A549 (cell line): Measurements from ENCODE around the gene TPM1. TPM values are rescaled to one million over a fixed set of nuclear protein-coding genes. Genes with fewer than 3 reads are reported as not detected.

Source experiments
- ATAC-seq, 2 experiments: fragments of 200-7000 bp in 1 of 2; fragments of >200 bp in 1 of 2; cut with Nextera tagmentation in 1 of 2; cut with Tn5 transposase in 1 of 2; 3 replicates each; pipeline versions ENCODE4 v1.8.0 to v1.9.1; 2018 to 2020; ENCODE audit warnings: mild to moderate bottlenecking in 1 of 2, moderate library complexity in 1 of 2
- CTCF ChIA-PET: fragments of 300-600 bp; sonication (Branson Sonifier 250); formaldehyde crosslinking; extraction: SDS; loops from one replicate; lab custom pipeline; 2021; ENCODE audit warnings: antibody characterized with exemption, inconsistent platforms; lab: Yijun Ruan, JAX
- POLR2A ChIA-PET: fragments of 350-600 bp; formaldehyde crosslinking; extraction: SDS; loops from one replicate; lab custom pipeline; 2021; ENCODE audit warnings: antibody characterized with exemption, inconsistent platforms; lab: Yijun Ruan, JAX
- DNase-seq, 2 experiments: peaks; one replicate each; pipeline versions ENCODE4 v3.0.0 to v3.0.0-alpha.2; 2011 to 2016; ENCODE audit warnings: low read depth in 1 of 2, low spot score in 1 of 2
- FAIRE-seq: peaks from 2 replicates; lab custom pipeline; 2011; peaks lifted over from hg19 to GRCh38; lab: Jason Lieb, UNC
- H3K27ac ChIP-seq, 2 experiments: fragments of >200 bp; sonication (Bioruptor Twin); formaldehyde crosslinking; 3 replicates each; pipeline ENCODE4 v1.5.1; 2016 to 2017
- H3K4me1 ChIP-seq: fragments of >200 bp; sonication (Bioruptor Twin); formaldehyde crosslinking; 3 replicates; pipeline ENCODE4 v1.6.1; 2016
- H3K4me2 ChIP-seq: fragments of >200 bp; sonication (Bioruptor Twin); formaldehyde crosslinking; 3 replicates; pipeline ENCODE4 v1.6.1; 2016
- H3K4me3 ChIP-seq: fragments of >200 bp; sonication (Bioruptor Twin); formaldehyde crosslinking; 3 replicates; pipeline ENCODE4 v1.5.1; 2016
- H3K9me3 ChIP-seq: fragments of >200 bp; sonication (Bioruptor Twin); formaldehyde crosslinking; 3 replicates; pipeline ENCODE4 v1.6.1; 2016
- CBX2 ChIP-seq: fragments of 200-600 bp; sonication (generic); IDR thresholded peaks from 2 replicates; pipeline ENCODE4 v1.6.1; 2016; ENCODE audit warnings: low read depth, mild to moderate bottlenecking, borderline replicate concordance
- EHF ChIP-seq: fragments of 250-450 bp; sonication (Bioruptor Pico); IDR thresholded peaks from 2 replicates; pipeline ENCODE4 v1.5.0; 2020; ENCODE audit warnings: mild to moderate bottlenecking
- EHMT2 ChIP-seq: fragments of 200-600 bp; sonication (generic); IDR thresholded peaks from 2 replicates; pipeline ENCODE4 v1.6.1; 2016; ENCODE audit warnings: antibody characterized with exemption, low read depth, mild to moderate bottlenecking, moderate library complexity
- HES2 ChIP-seq: fragments of >200 bp; sonication (Bioruptor Twin); formaldehyde crosslinking; IDR thresholded peaks from 2 replicates; pipeline ENCODE4 v1.6.1; 2016
- HMGXB4 ChIP-seq: fragments of 250-450 bp; sonication (Bioruptor Pico); IDR thresholded peaks from 2 replicates; pipeline ENCODE4 v1.5.0; 2021; ENCODE audit warnings: mild to moderate bottlenecking, moderate library complexity, borderline replicate concordance
- JUN ChIP-seq, 2 experiments: fragments of >200 bp; sonication (Bioruptor Twin); formaldehyde crosslinking; IDR thresholded peaks; 2 replicates in 1 of 2; 3 replicates in 1 of 2; pipeline ENCODE4 v1.6.1; 2016 to 2017
- KDM1A ChIP-seq: fragments of 200-600 bp; sonication (generic); IDR thresholded peaks from 2 replicates; pipeline ENCODE4 v1.6.1; 2016; ENCODE audit warnings: low read depth, mild to moderate bottlenecking
- KDM5A ChIP-seq: fragments of 200-600 bp; sonication (generic); IDR thresholded peaks from 2 replicates; pipeline ENCODE4 v1.6.1; 2016; ENCODE audit warnings: antibody characterized with exemption, mild to moderate bottlenecking
- MAFK ChIP-seq: fragments of 450-650 bp; IDR thresholded peaks from 2 replicates; pipeline ENCODE4 v1.6.1; 2014; ENCODE audit not compliant: partially characterized antibody
- MAX ChIP-seq: IDR thresholded peaks from 2 replicates; pipeline ENCODE4 v1.6.1; 2012
- MYC ChIP-seq: IDR thresholded peaks from 2 replicates; pipeline ENCODE4 v1.6.1; 2012; ENCODE audit warnings: mild to moderate bottlenecking, inconsistent platforms, low read length, improper control_type of control experiment, borderline replicate concordance
- NPAS2 ChIP-seq: fragments of 250-450 bp; sonication (Bioruptor Pico); IDR thresholded peaks from 2 replicates; pipeline ENCODE4 v1.8.0; 2022; ENCODE audit warnings: mild to moderate bottlenecking, moderate library complexity, borderline replicate concordance
- POLR2A ChIP-seq: IDR thresholded peaks from 2 replicates; pipeline ENCODE4 v1.6.1; 2012; ENCODE audit warnings: mild to moderate bottlenecking, low read length
- REST ChIP-seq: fragments of 200-600 bp; sonication (generic); IDR thresholded peaks from 2 replicates; pipeline ENCODE4 v1.6.1; 2016; ENCODE audit warnings: antibody characterized with exemption, mild to moderate bottlenecking, moderate library complexity
- RFX5 ChIP-seq: fragments of 450-650 bp; IDR thresholded peaks from 2 replicates; pipeline ENCODE4 v1.7.1; 2014; ENCODE audit warnings: antibody characterized with exemption, mild to moderate bottlenecking, moderate library complexity
- ZSCAN20 ChIP-seq: fragments of 250-450 bp; sonication (Bioruptor Pico); IDR thresholded peaks from 2 replicates; pipeline ENCODE4 v1.8.0; 2022; ENCODE audit warnings: mild to moderate bottlenecking, moderate library complexity
- WGBS: methylation state at CpG from one replicate; pipeline ENCODE4 v1.1.6; 2017; ENCODE audit errors: missing lambda C conversion rate; 5-methylcytosine and 5-hydroxymethylcytosine counted together
- polyA plus RNA-seq, 4 experiments: library from polyadenylated mRNA; depleted of rRNA in 3 of 4; stranded (reverse); fragments of >200 nt; fragmentation: RNase III in 1 of 4; extraction: RNeasy Plus Mini Kit Qiagen cat#74134 plus additional on column Dnase treatment in 1 of 4; gene quantifications; 2 replicates in 3 of 4; 3 replicates in 1 of 4; pipeline ENCODE4 v1.2.3, GENCODE V29; 2011 to 2017

The TPM1 gene
- polyA plus RNA-seq, 2 of the 4 experiments (the other 2 are of a cell fraction): 894 to 954 TPM

- TF ChIP-seq HMGXB4 (CRISPR knock-in tag): no peak
- TF ChIP-seq CBX2: no peak
- no peak for TF ChIP-seq HES2
- no peak for TF ChIP-seq JUN (IDR thresholded peaks at IDR 0.05)
- TF ChIP-seq RFX5: no peak
- TF ChIP-seq NPAS2: no peak
- TF ChIP-seq EHMT2: no peak
Measured at GRCh38 chr15:63109920-63110319, 67.4 kb downstream of the TPM1 start (continued).

GRCh38 chr15:63110428-63111026 lies 68.0 kb downstream of the TPM1 start:
- DNase-seq (no peak), FAIRE-seq (no peak)
- H3K4me3 ChIP-seq: no peak overlapping the region
- POLR2A ChIA-PET: no interaction called here
- TF ChIP-seq POLR2A (no peak), MAX (0 out of 2 replicates have a peak, but pooled peaks have one; percentile 10)
- TF ChIP-seq, all 56 proteins: peak for 1
- Histone ChIP-seq H3K4me1 (peaks cover 44% of the 10 kb centered on the region), H3K9me3 (peaks cover 23% of the 10 kb centered on the region), H3K4me2 (no peak overlapping the region), H3K27ac (peak overlapping the region; percentile 84 to 92)
- WGBS: 94% methylated on average over 3 of the region's 3 CpGs
- no peak for ATAC-seq
- CTCF ChIA-PET: interaction anchor here (0.8 to 5.0 kb wide), 12 partner anchors 11 to 161 kb away, joined by 3 to 38 read pairs (median 3); no protein-coding TSS in a partner anchor

GRCh38 chr15:63111481-63111880 lies 68.9 kb downstream of the TPM1 start:
- POLR2A ChIA-PET: no interaction called here
- Histone ChIP-seq H3K27ac (peak overlapping the region; percentile 84 to 92), H3K4me3 (no peak overlapping the region), H3K4me1 (peaks cover 44% of the 10 kb centered on the region), H3K4me2 (no peak overlapping the region), H3K9me3 (peaks cover 14% of the 10 kb centered on the region)
- FAIRE-seq (no peak), DNase-seq (no peak), ATAC-seq (no peak)
- CTCF ChIA-PET: interaction anchor here (0.8 to 5.0 kb wide), 8 partner anchors 11 to 63 kb away, joined by 3 to 38 read pairs (median 3); no protein-coding TSS in a partner anchor
- TF ChIP-seq JUN (IDR thresholded peaks at IDR 0.05) (no peak), ZSCAN20 (CRISPR knock-in tag) (no peak), MAX (no peak), NPAS2 (no peak), KDM5A (no peak), MYC (no peak)

GRCh38 chr15:63112871-63113270 lies 70.3 kb downstream of the TPM1 start:
- no peak for FAIRE-seq
- no peak overlapping the region for H3K4me3 ChIP-seq
- DNase-seq: no peak
- 90% methylated on average over 3 of the region's 3 CpGs for WGBS
- ATAC-seq: no peak
- POLR2A ChIA-PET: no interaction called here
- TF ChIP-seq MAFK: peak; percentile 3
- no peak for TF ChIP-seq REST
- TF ChIP-seq KDM1A: no peak
- TF ChIP-seq EHF: no peak
- peak overlapping the region; percentile 84 to 92; a peak in 5 of 6 replicates for H3K27ac ChIP-seq
- H3K4me1 ChIP-seq: peaks cover 33% of the 10 kb centered on the region
- no peak overlapping the region for H3K4me2 ChIP-seq
- peaks cover 14% of the 10 kb centered on the region for H3K9me3 ChIP-seq
- CTCF ChIA-PET: no interaction called here
